ENCODE measurements around the gene TADA2B.

TADA2B gene

DNA sequence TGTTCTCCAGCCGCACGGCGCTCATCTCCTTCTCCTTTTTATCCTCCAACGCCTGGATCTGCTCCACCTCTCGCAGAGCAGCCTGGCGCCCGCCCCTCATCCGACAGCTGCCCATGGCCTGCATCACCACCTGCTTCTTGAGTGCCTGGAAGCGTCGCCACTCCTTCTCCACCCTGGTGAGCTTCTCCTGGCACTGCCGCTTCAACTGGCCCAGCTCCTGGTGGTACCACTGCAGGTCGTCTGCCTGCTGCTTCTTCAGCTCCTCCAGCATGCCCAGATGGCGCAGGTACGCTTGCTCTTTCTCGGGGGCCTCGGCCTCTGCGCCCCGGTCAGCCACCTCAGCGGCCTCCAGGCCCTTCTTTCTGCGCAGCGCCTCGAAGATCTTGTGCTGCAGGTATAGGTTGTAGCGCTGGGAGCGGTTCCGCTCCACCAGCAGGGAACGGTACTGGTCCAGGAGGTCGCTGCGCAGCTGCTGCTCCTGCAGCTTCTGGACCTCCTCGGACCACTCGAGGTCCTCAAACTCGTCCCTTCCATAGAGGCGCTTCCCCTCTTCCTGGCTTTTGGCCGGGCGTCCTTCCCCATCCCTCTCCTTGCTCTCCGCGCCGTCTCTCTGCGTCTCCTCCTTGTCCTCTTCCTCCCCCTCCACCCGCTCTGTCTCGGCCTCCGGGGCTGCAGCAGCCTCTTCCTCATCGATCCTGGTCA lies 1.2 kb upstream of the TADA2B start:
- DNase-seq: no peak

DNA sequence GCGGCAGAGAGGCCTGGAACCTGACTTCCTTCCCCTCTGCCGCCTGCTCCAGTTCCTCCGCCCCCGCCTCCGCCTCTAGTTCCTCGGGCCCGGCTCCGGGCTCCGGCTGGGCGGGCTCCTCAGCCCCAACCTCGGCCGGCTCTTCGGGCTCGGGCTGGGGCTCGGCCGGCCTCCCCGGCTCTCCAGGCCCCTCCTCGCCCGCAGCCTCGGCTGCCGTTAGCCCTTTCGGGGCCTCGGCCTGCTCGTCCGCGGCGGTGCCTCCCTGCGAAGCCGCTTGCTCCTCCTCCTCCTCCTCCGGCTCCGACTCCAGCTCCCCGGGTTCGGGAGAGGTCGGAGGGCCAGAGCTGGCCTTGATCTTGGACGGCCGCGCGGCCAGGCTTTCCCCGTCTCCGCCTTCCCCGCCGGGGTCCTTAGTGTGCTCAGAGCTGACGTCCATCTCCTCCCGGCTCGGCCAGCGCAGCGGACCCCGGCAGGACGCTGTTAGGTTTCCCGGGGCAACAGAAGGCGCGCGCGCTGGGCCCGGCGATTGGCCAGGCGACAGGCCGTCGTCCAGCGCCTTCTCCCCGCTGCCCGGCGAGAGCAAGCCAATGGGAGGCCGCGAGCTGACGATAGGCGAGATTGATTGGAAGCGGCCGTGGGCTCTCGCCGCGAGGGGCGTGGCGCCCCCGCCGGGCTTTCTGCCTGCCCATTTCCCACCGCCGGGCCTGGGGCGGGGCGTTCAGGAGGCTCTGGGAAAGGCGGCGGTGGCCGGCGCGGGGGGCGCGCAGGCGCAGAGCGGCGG lies 479 bp upstream of the TADA2B start:
- DNase-seq: peak; percentile 82

DNA sequence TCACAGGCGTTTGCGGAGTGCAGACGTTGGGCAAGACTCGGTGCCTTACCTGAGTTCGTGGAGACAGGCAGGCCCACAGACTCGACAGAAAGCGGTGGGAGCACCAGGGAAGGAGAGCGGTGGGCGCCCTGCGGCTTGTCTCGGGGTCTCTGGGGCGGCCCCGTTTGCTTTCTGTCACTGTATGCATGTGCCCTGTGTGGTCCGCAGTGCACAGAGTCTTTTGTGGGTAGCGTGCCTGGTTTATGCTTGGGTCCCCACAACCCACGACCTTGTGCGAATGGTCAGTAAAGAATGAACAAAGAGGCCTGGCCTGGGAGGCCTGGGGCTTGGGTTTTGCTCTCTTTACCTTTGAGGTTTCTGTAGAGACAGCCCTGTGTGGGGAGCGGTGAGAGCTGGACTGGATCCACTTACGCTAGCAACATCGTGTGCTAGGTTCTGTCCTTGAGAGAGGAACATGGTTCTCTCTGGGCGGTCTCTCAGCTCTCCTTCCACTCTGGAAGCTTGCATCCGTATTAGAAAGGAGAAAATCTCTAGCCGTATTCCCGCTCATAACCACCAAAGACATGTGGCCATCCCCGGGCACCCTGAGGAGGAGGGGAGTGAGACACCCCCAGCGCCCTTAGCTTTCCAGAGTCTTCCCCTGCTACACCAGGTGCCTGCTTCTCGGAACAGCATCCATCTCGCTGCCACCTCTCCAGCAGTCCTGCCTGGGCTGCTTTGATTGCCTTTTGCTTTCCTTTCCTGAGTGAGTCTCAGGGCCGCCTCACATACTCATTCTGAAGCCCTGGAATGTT lies 1.2 kb downstream of the TADA2B start:
- DNase-seq: no peak

DNA sequence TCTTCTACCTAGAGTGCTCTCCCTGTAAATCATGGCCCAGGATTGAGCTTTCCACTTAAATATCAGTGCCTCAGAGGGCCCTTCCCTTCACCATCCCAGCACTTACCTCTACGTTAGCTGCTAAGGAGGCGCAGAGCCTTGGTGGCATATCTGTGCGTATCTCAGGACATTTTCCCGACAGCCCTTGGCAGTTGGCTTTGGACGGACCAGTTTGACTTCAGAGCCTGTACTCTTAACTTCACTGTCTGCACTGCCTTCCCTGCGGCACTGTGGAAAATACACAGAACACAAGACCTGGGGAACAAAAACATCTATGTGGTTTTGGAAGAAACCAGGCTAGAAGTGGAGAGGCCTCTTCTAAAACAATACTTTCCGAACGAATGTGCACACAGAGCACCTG lies 2.4 kb downstream of the TADA2B start:
- DNase-seq: no peak

DNA sequence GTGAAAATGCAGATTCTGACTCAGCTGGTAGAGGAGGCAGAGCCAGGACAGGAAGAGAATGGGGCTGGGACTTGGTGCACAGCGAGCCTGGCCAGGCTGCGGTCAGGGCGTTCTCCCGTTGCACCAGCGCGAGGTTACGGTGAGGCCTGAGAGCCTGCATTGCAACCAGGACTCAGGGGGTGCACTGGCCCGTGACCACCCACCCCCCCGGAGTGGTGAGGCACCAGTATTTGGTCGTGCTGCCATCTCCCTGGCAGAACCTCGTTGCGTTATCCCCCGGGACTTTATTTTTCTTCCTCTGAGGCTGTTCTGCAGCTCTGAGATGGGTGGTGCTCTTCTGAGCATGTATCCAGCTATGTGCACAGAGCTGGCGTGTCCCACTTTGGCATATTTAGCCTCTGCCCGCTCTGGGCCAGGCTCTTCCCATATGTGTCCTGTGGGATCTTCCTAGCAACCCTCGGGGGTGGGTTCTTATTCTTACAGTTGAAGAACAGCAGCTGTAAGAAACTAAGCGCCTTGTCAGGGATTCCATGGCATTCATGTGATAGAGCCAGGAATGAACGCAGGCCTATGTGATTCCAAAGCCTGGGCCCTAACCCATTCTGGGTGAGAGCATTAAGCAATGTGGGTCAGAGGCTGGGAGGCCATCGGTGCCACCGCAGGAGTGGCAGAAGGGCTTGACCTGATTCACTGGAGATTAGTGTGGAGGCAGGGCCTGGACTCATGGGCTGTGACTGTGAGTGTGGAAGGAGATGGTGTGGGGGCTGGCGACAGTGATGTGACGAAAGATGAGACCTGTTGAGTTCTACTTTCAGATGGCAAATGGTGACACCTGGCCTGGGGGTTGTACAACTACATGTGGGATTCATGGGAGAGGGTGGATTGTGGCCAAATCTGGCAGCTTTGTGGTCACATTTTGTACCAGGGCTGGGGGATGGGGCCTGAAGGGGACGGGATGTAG lies 3.1 kb downstream of the TADA2B start:
- DNase-seq: no peak

DNA sequence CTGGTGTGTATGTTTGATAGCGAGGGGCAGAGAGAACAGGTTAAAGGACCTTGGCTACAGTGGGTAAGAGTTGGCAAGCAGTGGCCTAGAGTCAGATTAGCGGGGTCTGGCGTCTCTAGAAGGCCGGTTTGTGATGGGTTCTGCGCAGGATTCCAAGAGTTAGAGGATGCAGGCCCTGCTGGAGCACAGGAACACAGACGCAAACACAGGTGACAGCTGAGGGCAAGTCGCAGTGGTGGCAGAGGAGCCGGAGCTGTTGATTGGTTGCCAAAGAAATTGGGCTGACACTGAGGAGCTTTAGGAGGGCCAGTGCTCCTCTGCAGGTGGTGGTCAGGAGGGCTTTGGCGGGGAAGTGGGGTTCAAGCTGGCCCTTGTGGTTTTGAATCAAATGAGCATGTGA lies 3.8 kb downstream of the TADA2B start:
- DNase-seq: no peak

DNA sequence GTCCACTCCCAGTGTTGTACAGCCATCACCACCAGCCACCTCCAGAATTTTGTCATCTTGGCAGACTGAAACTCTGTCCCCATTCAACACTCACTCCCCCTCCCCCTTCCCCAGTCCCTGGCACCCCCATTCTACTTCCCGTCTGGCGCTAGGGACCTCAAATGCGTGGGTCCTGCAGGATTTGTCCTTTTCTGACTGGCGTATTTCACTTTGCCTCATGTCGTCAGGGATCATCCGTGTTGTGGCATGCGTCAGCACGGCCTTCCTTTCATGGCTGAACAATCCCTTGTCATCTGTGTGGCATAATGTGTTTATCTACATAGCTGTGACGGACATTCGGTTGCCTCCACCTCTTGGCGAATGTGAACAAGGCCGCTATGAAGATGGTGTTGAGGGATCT lies 5.5 kb downstream of the TADA2B start:
- DNase-seq: no peak

DNA sequence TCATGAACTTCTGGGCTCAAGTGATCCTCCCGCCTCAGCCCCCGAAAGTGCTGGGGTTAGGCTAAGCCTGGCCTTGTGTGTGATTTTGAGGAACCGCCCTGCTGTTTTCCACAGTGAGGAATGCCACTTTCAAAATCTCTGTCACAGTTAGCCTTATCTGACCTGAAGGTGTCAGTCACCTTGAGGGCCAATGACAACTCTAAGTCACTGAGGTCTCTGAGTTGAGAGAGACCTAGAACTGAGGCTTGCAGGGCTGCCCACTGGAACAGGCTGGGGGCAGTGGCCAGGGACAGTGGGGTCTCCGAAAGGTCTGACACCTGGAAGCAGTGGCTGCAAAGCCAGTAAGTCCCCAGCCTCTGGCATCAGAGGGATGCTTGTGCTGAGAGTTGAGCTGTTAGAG lies 6.1 kb downstream of the TADA2B start:
- DNase-seq: no peak

DNA sequence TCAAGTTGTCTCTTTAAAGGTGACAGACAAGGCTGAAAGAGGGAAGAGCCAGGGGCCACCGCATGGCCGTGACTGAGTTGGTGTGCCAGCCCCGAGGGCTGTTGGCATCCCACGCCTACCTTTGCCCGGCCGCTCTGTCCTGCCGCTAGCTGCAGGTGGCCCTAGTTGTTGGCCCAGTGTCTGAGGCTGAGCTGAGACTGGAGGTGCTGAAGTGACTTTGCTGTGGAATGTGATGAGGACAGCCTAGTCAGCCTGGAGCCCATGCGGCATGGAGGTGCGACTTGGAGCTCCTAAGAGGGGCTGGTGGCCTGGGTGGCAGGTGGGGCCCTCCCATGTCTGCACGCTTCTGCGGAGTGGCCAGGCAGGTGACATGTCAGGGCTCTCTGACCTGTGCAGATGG lies 6.6 kb downstream of the TADA2B start:
- DNase-seq: no peak

DNA sequence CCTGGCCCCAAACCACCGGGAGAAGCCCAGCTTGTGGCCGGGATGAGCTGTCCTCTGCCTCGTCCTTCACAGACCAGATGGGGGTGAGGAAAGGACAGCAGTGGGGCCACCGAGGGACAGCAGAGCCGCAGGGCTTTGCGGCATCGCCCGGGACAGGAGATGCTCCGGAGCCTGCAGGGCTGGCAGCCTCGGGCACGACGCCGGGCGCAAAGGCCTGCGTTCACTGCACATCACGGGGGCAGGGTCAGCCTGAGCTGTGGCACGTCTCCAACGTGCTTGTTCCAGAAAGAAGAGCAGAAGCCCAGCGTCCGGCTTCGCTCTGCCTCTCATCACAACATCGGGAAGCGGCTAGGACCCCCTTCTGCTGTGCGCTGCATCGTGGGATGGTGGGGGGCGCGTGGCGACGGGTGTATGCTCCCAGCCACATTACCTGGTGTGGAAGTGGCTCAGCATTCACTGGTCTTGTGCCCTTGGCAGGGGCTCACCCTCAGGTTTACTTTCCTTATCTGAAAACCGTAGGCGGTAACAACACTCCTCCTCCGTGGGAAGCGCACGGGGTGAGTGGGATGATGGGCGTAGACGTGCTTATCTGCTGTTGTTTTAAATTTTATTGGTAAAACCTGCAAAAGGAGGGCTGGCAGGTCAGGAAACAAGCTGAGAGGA lies 7.4 kb downstream of the TADA2B start:
- no peak for DNase-seq

DNA sequence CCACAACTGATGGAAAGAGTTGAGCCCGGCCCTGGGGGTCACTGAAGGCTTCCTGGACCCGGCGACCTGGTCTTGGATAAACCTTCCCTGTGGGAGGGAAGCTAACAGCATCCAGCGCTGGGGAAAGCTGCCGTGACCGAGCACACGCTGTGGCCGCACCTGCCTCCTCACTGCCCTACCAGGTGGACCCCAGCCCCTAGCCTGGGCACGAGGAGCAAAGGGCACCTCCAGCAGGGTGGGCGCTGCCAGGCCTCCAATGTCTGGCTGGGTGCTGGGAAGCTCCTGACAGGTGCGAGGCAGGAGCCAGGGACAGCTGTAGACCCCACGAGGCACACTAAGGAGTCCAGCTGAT lies 7.9 kb downstream of the TADA2B start:
- no peak for DNase-seq

DNA sequence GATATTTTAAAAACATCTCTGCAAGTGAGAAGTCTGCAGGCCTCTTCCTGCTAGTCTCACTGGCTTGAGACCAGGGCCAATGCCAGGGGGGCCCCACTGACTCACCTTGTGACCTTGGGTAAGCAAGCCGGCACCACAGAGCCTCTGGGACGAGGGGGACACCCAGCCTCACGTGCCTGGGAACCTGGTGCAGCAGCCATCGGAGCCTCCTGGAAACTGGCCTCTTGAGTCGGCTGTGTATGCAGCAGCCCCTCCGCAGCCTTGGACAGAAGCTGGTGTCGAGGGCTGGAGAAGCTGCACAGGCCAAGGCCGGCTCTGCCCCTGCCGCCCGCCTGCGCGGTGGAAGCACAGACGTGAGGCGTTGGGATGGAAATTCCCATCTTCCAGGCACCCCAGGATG lies 8.7 kb downstream of the TADA2B start:
- DNase-seq: no peak

DNA sequence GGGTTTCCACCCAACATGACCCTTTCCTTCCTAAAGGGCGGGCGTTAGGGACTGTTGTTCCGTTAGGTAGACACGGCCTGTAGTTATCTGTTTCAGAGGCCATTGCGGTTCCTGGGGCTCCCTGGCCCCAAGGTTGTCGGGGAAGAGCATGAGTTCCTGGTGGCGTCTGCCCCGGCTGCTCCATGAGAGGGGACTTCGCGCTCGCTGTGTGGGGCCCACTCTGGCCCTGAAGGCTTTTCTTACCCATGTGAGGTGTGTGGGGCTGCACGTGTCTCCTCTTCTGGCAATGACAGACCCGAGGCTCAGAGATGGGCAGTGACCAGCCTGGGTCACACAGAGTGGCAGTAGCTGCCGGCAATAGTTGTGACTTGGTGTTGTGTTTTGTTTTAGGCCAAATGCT lies 9.1 kb downstream of the TADA2B start:
- DNase-seq: no peak

DNA sequence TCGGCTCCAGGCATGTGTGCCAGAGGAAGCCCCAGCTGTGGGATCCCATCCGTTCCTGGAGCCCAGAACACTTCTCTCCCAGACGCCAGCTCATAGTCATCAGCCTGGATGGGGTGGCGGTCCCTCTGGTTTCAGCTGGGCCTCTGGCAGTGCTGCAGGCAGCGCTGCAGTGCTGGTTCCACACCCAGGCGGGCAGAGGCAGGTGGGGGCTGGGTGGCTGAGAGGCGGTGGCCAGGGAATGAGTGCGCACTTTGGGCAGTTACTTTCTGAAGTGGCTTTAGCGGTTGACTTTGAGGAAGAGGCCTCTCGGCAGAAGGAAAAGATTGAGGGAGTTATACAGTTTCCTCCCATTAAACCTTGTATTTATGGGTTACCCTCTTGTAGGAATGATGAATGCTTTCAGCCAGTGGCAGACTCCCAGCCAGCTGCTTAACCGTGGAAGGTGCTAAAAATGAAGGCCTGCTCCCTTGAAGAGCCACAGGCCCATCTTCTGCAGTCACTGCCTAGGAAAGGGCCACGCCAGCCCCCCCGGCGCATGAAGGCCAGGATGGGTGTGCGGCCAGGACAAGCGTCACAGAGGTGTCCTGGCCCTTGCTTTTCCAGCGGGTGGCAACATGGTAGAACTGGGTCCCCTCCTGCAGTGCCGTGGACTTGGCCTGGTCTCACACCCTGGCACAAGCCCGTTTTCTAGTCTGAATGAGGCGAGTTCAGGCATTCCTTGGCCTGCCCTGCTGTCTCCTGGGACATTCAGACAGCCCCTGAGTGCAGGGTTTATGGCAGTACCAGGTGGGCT lies 9.9 kb downstream of the TADA2B start:
- no peak for DNase-seq

DNA sequence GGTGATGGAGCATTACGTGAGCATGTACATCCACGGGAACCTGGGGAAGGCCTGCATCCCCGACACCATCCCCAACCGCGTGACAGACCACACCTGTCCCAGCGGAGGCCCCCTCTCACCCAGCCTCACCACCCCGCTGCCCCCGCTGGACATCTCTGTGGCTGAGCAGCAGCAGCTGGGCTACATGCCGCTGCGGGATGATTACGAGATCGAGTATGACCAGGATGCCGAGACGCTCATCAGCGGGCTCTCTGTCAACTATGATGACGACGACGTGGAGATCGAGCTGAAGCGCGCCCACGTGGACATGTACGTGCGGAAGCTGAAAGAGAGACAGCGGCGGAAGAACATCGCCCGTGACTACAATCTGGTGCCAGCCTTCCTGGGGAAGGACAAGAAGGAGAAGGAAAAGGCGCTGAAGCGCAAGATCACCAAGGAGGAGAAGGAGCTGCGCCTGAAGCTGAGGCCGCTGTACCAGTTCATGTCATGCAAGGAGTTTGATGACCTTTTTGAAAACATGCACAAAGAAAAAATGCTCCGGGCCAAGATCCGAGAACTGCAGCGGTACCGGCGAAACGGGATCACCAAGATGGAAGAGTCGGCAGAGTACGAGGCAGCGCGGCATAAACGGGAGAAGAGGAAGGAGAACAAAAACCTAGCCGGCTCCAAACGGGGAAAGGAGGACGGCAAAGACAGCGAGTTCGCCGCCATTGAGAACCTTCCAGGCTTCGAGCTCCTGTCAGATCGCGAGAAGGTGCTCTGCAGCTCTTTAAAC lies 11.1 kb downstream of the TADA2B start:
- no peak for DNase-seq

DNA sequence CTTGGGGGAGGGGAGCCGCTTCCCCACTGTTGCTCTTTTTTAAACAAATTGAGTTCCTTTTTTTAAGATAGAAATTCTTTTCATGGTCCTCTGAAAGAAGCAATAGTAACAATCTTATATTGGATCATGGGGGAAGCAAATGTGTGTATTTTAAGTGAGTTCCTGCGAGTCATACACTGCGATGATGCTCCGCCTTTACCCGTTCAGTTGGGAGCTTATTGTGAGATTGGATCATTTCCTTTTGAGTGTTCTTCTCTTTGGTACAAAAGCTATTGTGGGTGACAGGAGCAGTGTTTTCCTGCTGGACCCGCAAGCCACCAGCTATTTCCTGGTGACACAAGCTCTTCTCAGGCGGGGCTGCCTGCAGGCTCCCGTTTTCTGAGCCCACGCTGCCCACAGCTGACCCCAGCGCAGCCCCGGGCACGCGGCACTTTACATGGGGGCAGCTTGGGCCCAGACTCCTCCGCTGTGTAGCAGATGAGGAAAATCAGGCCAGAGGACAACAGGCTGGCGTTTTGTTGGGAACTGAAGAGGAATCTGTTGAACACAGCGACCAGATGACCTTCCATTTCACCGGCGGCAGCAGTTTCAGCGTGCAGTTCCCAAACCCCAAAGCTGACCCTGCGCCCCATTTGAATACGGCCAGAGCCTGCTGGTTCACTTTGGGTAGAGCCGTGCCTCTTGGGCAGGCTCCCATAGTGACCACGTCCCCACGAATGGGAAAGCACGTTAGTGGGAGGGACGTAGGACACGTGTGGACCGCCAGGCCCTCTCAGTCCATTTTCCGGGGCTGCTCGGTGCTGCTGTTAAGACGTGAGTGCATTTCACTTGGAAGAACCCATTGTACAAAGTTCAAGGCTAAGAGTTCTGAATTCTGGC lies 12.2 kb downstream of the TADA2B start:
- no peak for DNase-seq

DNA sequence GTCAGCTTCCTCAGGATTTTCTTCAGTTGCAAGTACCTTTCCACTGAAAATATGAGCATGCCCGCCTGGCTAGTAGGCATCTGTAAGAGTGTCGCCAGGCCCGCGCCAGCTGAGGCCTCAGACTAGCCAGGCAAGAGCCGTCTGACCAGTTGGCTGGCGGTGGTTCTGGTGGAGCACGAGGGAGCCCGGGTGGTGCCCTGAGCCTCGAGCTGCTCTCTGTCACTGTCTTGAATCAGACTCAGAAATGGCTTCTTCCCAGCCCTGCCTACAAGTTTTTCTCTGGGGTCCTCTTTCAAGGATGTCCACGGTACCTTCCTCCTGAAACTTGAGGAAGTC lies 12.8 kb downstream of the TADA2B start:
- DNase-seq: no peak

DNA sequence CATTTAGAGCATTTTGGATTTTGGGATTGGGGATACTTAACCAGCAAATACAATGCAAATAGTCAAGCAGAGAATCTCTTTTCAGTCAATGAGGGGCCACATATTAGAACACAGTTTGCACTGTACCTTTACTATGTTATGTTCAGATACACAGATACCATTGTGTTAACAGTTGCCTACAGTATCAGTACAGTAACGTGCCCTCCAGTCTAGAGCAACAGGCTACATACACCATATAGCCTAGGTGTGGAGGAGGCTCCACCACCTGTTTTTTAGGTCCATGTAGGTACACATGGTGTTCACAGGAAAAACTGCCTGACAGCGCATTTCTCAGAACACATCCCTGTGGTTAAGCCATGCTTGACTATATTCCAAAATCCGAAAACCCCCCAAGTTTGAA lies 15.6 kb downstream of the TADA2B start:
- DNase-seq: no peak

DNA sequence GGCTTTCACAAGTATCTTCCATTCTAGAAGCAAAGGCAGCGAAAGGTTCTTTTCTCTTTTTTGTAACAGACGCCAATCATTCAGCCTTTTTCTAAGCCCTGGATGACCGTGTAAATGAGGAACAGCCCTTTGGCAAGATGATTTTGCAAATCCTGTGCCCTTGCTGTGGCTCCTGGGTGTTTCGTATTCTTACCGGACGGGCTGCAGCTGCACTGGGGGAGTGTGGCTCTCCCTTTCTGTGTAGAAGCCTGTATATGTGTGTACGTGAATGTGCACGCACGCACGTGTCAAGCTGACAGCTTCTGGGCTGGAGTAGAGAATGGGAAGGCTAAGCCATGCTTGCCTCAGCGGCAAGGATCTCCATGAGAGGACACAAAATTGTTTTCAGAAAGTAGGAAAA lies 16.5 kb downstream of the TADA2B start:
- no peak for DNase-seq

Measured in NCI-H2029 treated with DMSO at 0.1 percent for 48 hours (cell line).